Measurements from ENCODE around the gene ATP8B1. TPM values are rescaled to one million over a fixed set of nuclear protein-coding genes. Genes with fewer than 3 reads are reported as not detected.

The ATP8B1 gene
- polyA plus RNA-seq, 3 donors, result 0.02 to 0.11 (median 0.03) TPM

- no CpG with 5 or more reads among the region's 2 CpGs for WGBS (ENCODE audit: insufficient coverage)
- Histone ChIP-seq H3K9ac (ENCODE audit: insufficient read depth, low read length, poor library complexity, severe bottlenecking) (no peak overlapping the region), H3K79me2 (ENCODE audit: insufficient read depth, low read length) (no peaks in the 10 kb centered on the region), H3K4me2 (replicated peaks; ENCODE audit: extremely low read depth, low read length, poor library complexity, severe bottlenecking) (peak overlapping the region; percentile 20), H3K4me3 (replicated peaks in 1 of 3; ENCODE audit: low read depth in 2 of 3, low read length in 3 of 3) (no peak overlapping the region), H3K27ac (ENCODE audit: low read depth in 1 of 2, low read length in 2 of 2) (peak overlapping the region in 1 of 2 donors; percentile 9), H3K36me3 (replicated peaks in 1 of 2; ENCODE audit: control insufficient read depth in 1 of 2, insufficient read depth in 2 of 2, low read length in 2 of 2) (no peaks in the 10 kb centered on the region), H4K20me1 (ENCODE audit: insufficient read depth, low read length) (no peaks in the 10 kb centered on the region), H3K4me1 (ENCODE audit: control insufficient read depth in 1 of 2, insufficient read depth in 2 of 2, low read length in 2 of 2) (peaks cover 15 to 26% of the 10 kb centered on the region in 2 donors), H3K27me3 (ENCODE audit: control insufficient read depth in 2 of 2, insufficient read depth in 2 of 2, low read length in 2 of 2) (no peaks in the 10 kb centered on the region), H3K9me3 (replicated peaks in 1 of 2; ENCODE audit: control insufficient read depth in 1 of 2, insufficient read depth in 1 of 2, low read length in 2 of 2) (no peaks in the 10 kb centered on the region), H2AFZ (ENCODE audit: insufficient read depth, low read depth, low read length, poor library complexity, severe bottlenecking) (no peak overlapping the region)
- Mint-ChIP-seq H3K9me3 (peaks cover 0 to 2% (median 0%) of the 10 kb centered on the region in 7 donors), H3K27ac (peak overlapping the region in 1 of 7 donors; percentile 62), H3K4me3 (no peak overlapping the region), H3K4me1 (peaks cover 33% of the 10 kb centered on the region), H3K36me3 (no peaks in the 10 kb centered on the region), H3K27me3 (ENCODE audit: low read depth in 3 of 3) (peaks cover 0 to 5% (median 3%) of the 10 kb centered on the region in 3 donors)
- no peak for DNase-seq
- intact Hi-C loops (cut with micrococcal nuclease), result no loop called here
- no peak for TF ChIP-seq CTCF (IDR thresholded peaks at IDR 0.05)
Measured at GRCh38 chr18:57780318-57780705, 22.8 kb downstream of the ATP8B1 start.

GRCh38 chr18:57776767-57777166 lies 26.3 kb downstream of the ATP8B1 start:
- peaks cover 0 to 2% (median 0%) of the 10 kb centered on the region in 7 donors for H3K9me3 Mint-ChIP-seq
- no peak overlapping the region for H3K27ac ChIP-seq (ENCODE audit: low read depth in 1 of 2, low read length in 2 of 2)
- peaks cover 32% of the 10 kb centered on the region for H3K4me1 Mint-ChIP-seq
- H4K20me1 ChIP-seq (ENCODE audit: insufficient read depth, low read length), result no peaks in the 10 kb centered on the region
- no peaks in the 10 kb centered on the region for H3K79me2 ChIP-seq (ENCODE audit: insufficient read depth, low read length)
- no peak overlapping the region for H3K9ac ChIP-seq (ENCODE audit: insufficient read depth, low read length, poor library complexity, severe bottlenecking)
- TF ChIP-seq CTCF (IDR thresholded peaks at IDR 0.05), result no peak
- H3K4me3 Mint-ChIP-seq, result peak overlapping the region in 1 of 2 donors; percentile 68
- H3K27me3 Mint-ChIP-seq (ENCODE audit: low read depth in 3 of 3), result peaks cover 1 to 8% (median 6%) of the 10 kb centered on the region in 3 donors
- no peak overlapping the region for H3K4me2 ChIP-seq (replicated peaks; ENCODE audit: extremely low read depth, low read length, poor library complexity, severe bottlenecking)
- no peaks in the 10 kb centered on the region for H3K27me3 ChIP-seq (ENCODE audit: control insufficient read depth in 2 of 2, insufficient read depth in 2 of 2, low read length in 2 of 2)
- H3K9me3 ChIP-seq (replicated peaks in 1 of 2; ENCODE audit: control insufficient read depth in 1 of 2, insufficient read depth in 1 of 2, low read length in 2 of 2), result no peaks in the 10 kb centered on the region
- DNase-seq, result no peak
- intact Hi-C loops (cut with micrococcal nuclease), result no loop called here
- no peak overlapping the region for H3K4me3 ChIP-seq (replicated peaks in 1 of 3; ENCODE audit: low read depth in 2 of 3, low read length in 3 of 3)
- H2AFZ ChIP-seq (ENCODE audit: insufficient read depth, low read depth, low read length, poor library complexity, severe bottlenecking), result no peak overlapping the region
- no CpG with 5 or more reads among the region's 4 CpGs for WGBS (ENCODE audit: insufficient coverage)
- H3K27ac Mint-ChIP-seq, result no peak overlapping the region
- H3K4me1 ChIP-seq (ENCODE audit: control insufficient read depth in 1 of 2, insufficient read depth in 2 of 2, low read length in 2 of 2), result peaks cover 15 to 25% of the 10 kb centered on the region in 2 donors
- H3K36me3 Mint-ChIP-seq, result no peaks in the 10 kb centered on the region
- no peaks in the 10 kb centered on the region for H3K36me3 ChIP-seq (replicated peaks in 1 of 2; ENCODE audit: control insufficient read depth in 1 of 2, insufficient read depth in 2 of 2, low read length in 2 of 2)

All from CD14-positive monocyte (primary cell).